HG03025 (cell line): ENCODE results near the gene TDRD7.

ENCODE experiments used
- ATAC-seq: cut with Tn5 transposase; IDR thresholded peaks from one replicate; pipeline ENCODE4 v1.9.1; 2021; ENCODE audit warnings: mild to moderate bottlenecking, moderate library complexity; ENCODE audit not compliant: unreplicated experiment, low FRiP score

The TDRD7 gene

GRCh38 chr9:97386733-97387503, 25.0 kb upstream of the TDRD7 start:
- ATAC-seq, result no peak

GRCh38 chr9:97387504-97387886, 24.4 kb upstream of the TDRD7 start:
- no peak for ATAC-seq

GRCh38 chr9:97387936-97388684, 23.8 kb upstream of the TDRD7 start:
- ATAC-seq, result no peak

- ATAC-seq, result no peak
Observed at GRCh38 chr9:97388721-97389238, 23.1 kb upstream of the TDRD7 start.

- ATAC-seq, result no peak
Observed at GRCh38 chr9:97389249-97389648, 22.6 kb upstream of the TDRD7 start.

GRCh38 chr9:97390791-97391406, 21.0 kb upstream of the TDRD7 start:
- no peak for ATAC-seq

- no peak for ATAC-seq
Observed at GRCh38 chr9:97394881-97395280, 17.0 kb upstream of the TDRD7 start.

- no peak for ATAC-seq
Observed at GRCh38 chr9:97395745-97396144, 16.2 kb upstream of the TDRD7 start.

- ATAC-seq, result no peak
Observed at GRCh38 chr9:97396256-97396655, 15.6 kb upstream of the TDRD7 start.

- ATAC-seq, result no peak
Observed at GRCh38 chr9:97397220-97397619, 14.7 kb upstream of the TDRD7 start.

- no peak for ATAC-seq
Observed at GRCh38 chr9:97398999-97399758, 12.7 kb upstream of the TDRD7 start.

GRCh38 chr9:97403746-97404316, 8.1 kb upstream of the TDRD7 start:
- ATAC-seq, result no peak

- no peak for ATAC-seq
Observed at GRCh38 chr9:97405551-97405950, 6.3 kb upstream of the TDRD7 start.

GRCh38 chr9:97406620-97407177, 5.2 kb upstream of the TDRD7 start:
- ATAC-seq, result no peak

GRCh38 chr9:97408562-97408961, 3.3 kb upstream of the TDRD7 start:
- no peak for ATAC-seq

GRCh38 chr9:97411440-97411788, 482 bp upstream of the TDRD7 start:
- no peak for ATAC-seq

GRCh38 chr9:97412626-97413385, 910 bp downstream of the TDRD7 start:
- peak; percentile 18 for ATAC-seq

- ATAC-seq, result no peak
Observed at GRCh38 chr9:97413462-97413861, 1.6 kb downstream of the TDRD7 start.

- no peak for ATAC-seq
Observed at GRCh38 chr9:97415146-97415545, 3.2 kb downstream of the TDRD7 start.
